ENCODE measurements around the gene DOCK1. TPM values are rescaled to one million over a fixed set of nuclear protein-coding genes. Genes with fewer than 3 reads are reported as not detected.
A peak's percentile ranks its signal among the peaks of the same experiment; 100 is the strongest.
"Not testable (repeated sequence)": the region's sequence is repeated elsewhere in the genome, so short reads cannot be mapped to it uniquely, and the experiment has no call there.

Gene DOCK1
- polyA plus RNA-seq, 1 donor, result 29.9 TPM

- no peak for DNase-seq
These were observed 21.3 kb downstream of the DOCK1 start for GRCh38 chr10:126926568-126926967.

GRCh38 chr10:126927799-126928198 is 22.6 kb downstream of the DOCK1 start:
- no peak for DNase-seq

GRCh38 chr10:126928274-126928673 is 23.0 kb downstream of the DOCK1 start:
- DNase-seq, result no peak

GRCh38 chr10:126929391-126929790 is 24.2 kb downstream of the DOCK1 start:
- DNase-seq, result no peak

GRCh38 chr10:126930131-126930882 is 25.1 kb downstream of the DOCK1 start:
- no peak for DNase-seq

GRCh38 chr10:126930883-126931503 is 25.8 kb downstream of the DOCK1 start:
- peak; percentile 63 for DNase-seq

GRCh38 chr10:126931544-126931943 is 26.3 kb downstream of the DOCK1 start:
- no peak for DNase-seq

GRCh38 chr10:126932516-126932915 is 27.3 kb downstream of the DOCK1 start:
- DNase-seq, result no peak

- no peak for DNase-seq
These were observed 27.9 kb downstream of the DOCK1 start for GRCh38 chr10:126933116-126933515.

GRCh38 chr10:126935263-126935946 is 30.2 kb downstream of the DOCK1 start:
- no peak for DNase-seq

GRCh38 chr10:126937026-126937425 is 31.8 kb downstream of the DOCK1 start:
- DNase-seq, result no peak

GRCh38 chr10:126938121-126938520 is 32.9 kb downstream of the DOCK1 start:
- DNase-seq, result not testable (repeated sequence)

GRCh38 chr10:126939706-126940105 is 34.5 kb downstream of the DOCK1 start:
- DNase-seq, result no peak

GRCh38 chr10:126940670-126941310 is 35.6 kb downstream of the DOCK1 start:
- DNase-seq, result no peak

- no peak for DNase-seq
These were observed 39.0 kb downstream of the DOCK1 start for GRCh38 chr10:126944191-126944590.

- no peak for DNase-seq
These were observed 40.3 kb downstream of the DOCK1 start for GRCh38 chr10:126945351-126946030.

GRCh38 chr10:126946746-126947145 is 41.5 kb downstream of the DOCK1 start:
- DNase-seq, result no peak

- DNase-seq, result no peak
These were observed 43.3 kb downstream of the DOCK1 start for GRCh38 chr10:126948355-126949160.

GRCh38 chr10:126949161-126949503 is 43.9 kb downstream of the DOCK1 start:
- no peak for DNase-seq

- no peak for DNase-seq
These were observed 45.3 kb downstream of the DOCK1 start for GRCh38 chr10:126950401-126951105.

- no peak for DNase-seq
These were observed 48.7 kb downstream of the DOCK1 start for GRCh38 chr10:126953886-126954285.

All from hindlimb muscle (tissue), 1 donor.